WTC11 (cell line): ENCODE results near the gene CDH13. TPM values are rescaled to one million over a fixed set of nuclear protein-coding genes. Genes with fewer than 3 reads are reported as not detected.

ENCODE experiments used
- ATAC-seq: fragments of 200-7000 bp; cut with Tn5 transposase; 2 replicates; pipeline ENCODE4 v1.10.0; 2021; ENCODE audit warnings: mild to moderate bottlenecking, moderate library complexity
- CTCF ChIA-PET: fragments of 300-600 bp; sonication (Branson Sonifier 250); formaldehyde crosslinking; loops from one replicate; lab custom pipeline; 2021; ENCODE audit warnings: antibody characterized with exemption; lab: Charles Lee
- POLR2A ChIA-PET: fragments of 350-600 bp; sonication (Branson Sonifier 250); formaldehyde crosslinking; loops from one replicate; lab custom pipeline; 2021; ENCODE audit warnings: antibody characterized with exemption; lab: Charles Lee
- DNase-seq: peaks from one replicate; pipeline ENCODE4 v3.0.0; 2021; ENCODE audit warnings: low spot score
- H3K27ac Mint-ChIP-seq: 2 replicates; pipeline ENCODE4 v1.8.0; 2021; ENCODE audit warnings: mixed read lengths
- H3K27me3 Mint-ChIP-seq: 2 replicates; pipeline ENCODE4 v1.8.0; 2021; ENCODE audit warnings: low read depth, mild to moderate bottlenecking, moderate library complexity, mixed read lengths
- H3K36me3 Mint-ChIP-seq: 2 replicates; pipeline ENCODE4 v1.8.0; 2021; ENCODE audit warnings: mixed read lengths
- H3K4me1 Mint-ChIP-seq: 2 replicates; pipeline ENCODE4 v1.8.0; 2022; ENCODE audit warnings: mixed read lengths
- H3K4me3 Mint-ChIP-seq: 2 replicates; pipeline ENCODE4 v1.8.0; 2021; ENCODE audit warnings: mild to moderate bottlenecking, moderate library complexity, mixed read lengths
- H3K9me3 Mint-ChIP-seq: 2 replicates; pipeline ENCODE4 v1.8.0; 2021; ENCODE audit warnings: mixed read lengths
- CREM ChIP-seq: sonication (generic); formaldehyde crosslinking; IDR thresholded peaks from 2 replicates; pipeline ENCODE4 v1.8.1; 2022; ENCODE audit warnings: mild to moderate bottlenecking, missing genetic modification reagents, moderate library complexity
- FOXP1 ChIP-seq: sonication (generic); formaldehyde crosslinking; IDR thresholded peaks from 2 replicates; pipeline ENCODE4 v1.8.0; 2022; ENCODE audit warnings: missing genetic modification reagents, mild to moderate bottlenecking, moderate library complexity, borderline replicate concordance
- KAT7 ChIP-seq: sonication (generic); formaldehyde crosslinking; IDR thresholded peaks from 2 replicates; pipeline ENCODE4 v1.8.1; 2023; ENCODE audit warnings: missing genetic modification reagents, mild to moderate bottlenecking, borderline replicate concordance
- MYBL2 ChIP-seq: sonication (generic); formaldehyde crosslinking; IDR thresholded peaks from 2 replicates; pipeline ENCODE4 v1.8.1; 2023; ENCODE audit warnings: mild to moderate bottlenecking, moderate library complexity, missing genetic modification reagents
- NFATC4 ChIP-seq: fragments of 250-450 bp; sonication (Bioruptor Pico); IDR thresholded peaks from 2 replicates; pipeline ENCODE4 v1.9.0; 2021; ENCODE audit warnings: mild to moderate bottlenecking
- RELA ChIP-seq: sonication (generic); formaldehyde crosslinking; IDR thresholded peaks from 2 replicates; pipeline ENCODE4 v1.8.1; 2022; ENCODE audit warnings: missing genetic modification reagents, mild to moderate bottlenecking, borderline replicate concordance
- TCF7 ChIP-seq: sonication (generic); formaldehyde crosslinking; IDR thresholded peaks from 2 replicates; pipeline ENCODE4 v1.8.0; 2022; ENCODE audit warnings: mild to moderate bottlenecking, low read depth, missing genetic modification reagents, moderate library complexity
- TEAD4 ChIP-seq: sonication (generic); formaldehyde crosslinking; IDR thresholded peaks from 2 replicates; pipeline ENCODE4 v1.8.0; 2022; ENCODE audit warnings: mild to moderate bottlenecking, missing genetic modification reagents
- ZBTB21 ChIP-seq: sonication (generic); formaldehyde crosslinking; IDR thresholded peaks from 2 replicates; pipeline ENCODE4 v1.8.1; 2023; ENCODE audit warnings: mild to moderate bottlenecking, missing genetic modification reagents, borderline replicate concordance
- ZNF138 ChIP-seq: sonication (generic); formaldehyde crosslinking; conservative IDR thresholded peaks from 2 replicates; pipeline ENCODE4 v1.8.1; 2022; ENCODE audit warnings: mild to moderate bottlenecking, moderate library complexity, missing genetic modification reagents
- ZNF219 ChIP-seq: sonication (generic); formaldehyde crosslinking; IDR thresholded peaks from 2 replicates; pipeline ENCODE4 v1.8.0; 2023; ENCODE audit warnings: missing genetic modification reagents, mild to moderate bottlenecking, borderline replicate concordance
- ZNF263 ChIP-seq: sonication (generic); formaldehyde crosslinking; IDR thresholded peaks from 2 replicates; pipeline ENCODE4 v1.8.1; 2022; ENCODE audit warnings: low read depth, mild to moderate bottlenecking, moderate library complexity, missing genetic modification reagents
- ZNF396 ChIP-seq: fragments of 250-450 bp; sonication (Bioruptor Pico); IDR thresholded peaks from 2 replicates; pipeline ENCODE4 v1.8.0; 2021; ENCODE audit warnings: mild to moderate bottlenecking, moderate library complexity, borderline replicate concordance
- ZNF671 ChIP-seq: fragments of 250-450 bp; sonication (Bioruptor Pico); IDR thresholded peaks from 2 replicates; pipeline ENCODE4 v1.8.0; 2021; ENCODE audit warnings: mild to moderate bottlenecking
- total RNA-seq: library from RNA; stranded (reverse); gene quantifications from 3 replicates; pipeline ENCODE4 v1.2.3, GENCODE V29; 2021
- TF ChIP-seq, protein P1 (sequence below): sonication (generic); formaldehyde crosslinking; IDR thresholded peaks from 2 replicates; pipeline ENCODE4 v1.8.1; 2022; ENCODE audit warnings: mild to moderate bottlenecking, missing genetic modification reagents, moderate library complexity, borderline replicate concordance
- TF ChIP-seq, protein P2 (sequence below): sonication (generic); formaldehyde crosslinking; IDR thresholded peaks from 2 replicates; pipeline ENCODE4 v1.8.1; 2023; ENCODE audit warnings: mild to moderate bottlenecking, missing genetic modification reagents
- TF ChIP-seq, protein P3 (sequence below): fragments of 250-450 bp; sonication (Bioruptor Pico); IDR thresholded peaks from 2 replicates; pipeline ENCODE4 v1.9.0; 2021; ENCODE audit warnings: moderate library complexity, mild to moderate bottlenecking, inconsistent platforms, borderline replicate concordance
- TF ChIP-seq, protein P4 (sequence below): sonication (generic); formaldehyde crosslinking; IDR thresholded peaks from 2 replicates; pipeline ENCODE4 v1.8.1; 2022; ENCODE audit warnings: low read depth, missing genetic modification reagents, borderline replicate concordance
- TF ChIP-seq, protein P5 (sequence below): sonication (generic); formaldehyde crosslinking; IDR thresholded peaks from 2 replicates; pipeline ENCODE4 v1.8.0; 2022; ENCODE audit warnings: missing genetic modification reagents
- TF ChIP-seq, protein P6 (sequence below): sonication (generic); formaldehyde crosslinking; conservative IDR thresholded peaks from 2 replicates; pipeline ENCODE4 v1.8.1; 2022; ENCODE audit warnings: mild to moderate bottlenecking, missing genetic modification reagents
- TF ChIP-seq, protein P7 (sequence below): fragments of 250-450 bp; sonication (Bioruptor Pico); IDR thresholded peaks from 2 replicates; pipeline ENCODE4 v1.9.0; 2021; ENCODE audit warnings: mild to moderate bottlenecking, borderline replicate concordance

CDH13 gene
- total RNA-seq, 1 experiment from 2014 or later: 0.81 TPM

DNA sequence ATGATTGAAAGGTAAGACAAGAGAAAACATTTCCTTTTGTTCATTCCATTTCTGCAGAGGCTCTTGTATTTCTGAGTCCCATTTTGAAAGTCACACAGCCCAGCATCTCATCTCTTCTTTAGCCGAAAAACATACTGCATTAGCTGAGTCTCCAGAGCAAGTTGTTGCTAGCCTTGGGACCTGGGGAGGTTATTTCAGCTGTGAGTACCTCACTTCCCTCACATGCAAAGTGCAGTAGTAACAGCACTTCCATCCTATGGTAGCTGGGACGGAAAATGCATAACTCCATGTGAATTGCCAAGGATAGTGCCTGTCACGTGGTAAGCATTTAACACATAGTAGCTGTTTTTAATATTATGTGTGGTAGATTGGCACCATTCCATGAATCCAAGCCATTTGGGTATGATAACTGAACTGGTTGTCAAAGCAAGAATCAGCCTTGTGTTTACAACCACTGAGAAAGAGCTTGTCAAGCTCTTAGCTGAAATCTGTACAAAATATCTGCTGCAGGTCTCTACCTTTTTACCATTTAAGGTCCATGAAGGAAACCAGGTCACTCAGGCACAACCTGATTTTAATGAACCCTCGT, 345.7 kb downstream of the CDH13 start:
- Mint-ChIP-seq H3K9me3 (peaks cover 19% of the 10 kb centered on the region), H3K4me3 (no peak overlapping the region), H3K27me3 (no peaks in the 10 kb centered on the region), H3K36me3 (peaks cover 2% of the 10 kb centered on the region; the same call in 1 of the 2 replicates), H3K27ac (no peak overlapping the region), H3K4me1 (no peaks in the 10 kb centered on the region)
- DNase-seq: no peak
- POLR2A ChIA-PET: no interaction called here
- CTCF ChIA-PET: interaction anchor here (0.6 kb wide), 1 partner anchor 419 kb away, joined by 3 read pairs; no protein-coding TSS in a partner anchor
- no peak for TF ChIP-seq ZNF219 (CRISPR knock-in tag)
- TF ChIP-seq ZNF138: no peak
- TF ChIP-seq, protein P1, sequence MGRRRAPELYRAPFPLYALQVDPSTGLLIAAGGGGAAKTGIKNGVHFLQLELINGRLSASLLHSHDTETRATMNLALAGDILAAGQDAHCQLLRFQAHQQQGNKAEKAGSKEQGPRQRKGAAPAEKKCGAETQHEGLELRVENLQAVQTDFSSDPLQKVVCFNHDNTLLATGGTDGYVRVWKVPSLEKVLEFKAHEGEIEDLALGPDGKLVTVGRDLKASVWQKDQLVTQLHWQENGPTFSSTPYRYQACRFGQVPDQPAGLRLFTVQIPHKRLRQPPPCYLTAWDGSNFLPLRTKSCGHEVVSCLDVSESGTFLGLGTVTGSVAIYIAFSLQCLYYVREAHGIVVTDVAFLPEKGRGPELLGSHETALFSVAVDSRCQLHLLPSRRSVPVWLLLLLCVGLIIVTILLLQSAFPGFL (CRISPR knock-in tag): no peak
- TF ChIP-seq TCF7: no peak
- no peak for TF ChIP-seq ZNF671
- TF ChIP-seq ZNF396 (CRISPR knock-in tag): no peak
- TF ChIP-seq MYBL2 (CRISPR knock-in tag): no peak
- TF ChIP-seq ZNF263 (CRISPR knock-in tag): no peak
- no peak for TF ChIP-seq CREM (CRISPR knock-in tag)
- no peak for TF ChIP-seq FOXP1 (CRISPR knock-in tag)
- TF ChIP-seq, protein P2, sequence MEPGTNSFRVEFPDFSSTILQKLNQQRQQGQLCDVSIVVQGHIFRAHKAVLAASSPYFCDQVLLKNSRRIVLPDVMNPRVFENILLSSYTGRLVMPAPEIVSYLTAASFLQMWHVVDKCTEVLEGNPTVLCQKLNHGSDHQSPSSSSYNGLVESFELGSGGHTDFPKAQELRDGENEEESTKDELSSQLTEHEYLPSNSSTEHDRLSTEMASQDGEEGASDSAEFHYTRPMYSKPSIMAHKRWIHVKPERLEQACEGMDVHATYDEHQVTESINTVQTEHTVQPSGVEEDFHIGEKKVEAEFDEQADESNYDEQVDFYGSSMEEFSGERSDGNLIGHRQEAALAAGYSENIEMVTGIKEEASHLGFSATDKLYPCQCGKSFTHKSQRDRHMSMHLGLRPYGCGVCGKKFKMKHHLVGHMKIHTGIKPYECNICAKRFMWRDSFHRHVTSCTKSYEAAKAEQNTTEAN: no peak
- no peak for TF ChIP-seq RELA (CRISPR knock-in tag)
- TF ChIP-seq, protein P3, sequence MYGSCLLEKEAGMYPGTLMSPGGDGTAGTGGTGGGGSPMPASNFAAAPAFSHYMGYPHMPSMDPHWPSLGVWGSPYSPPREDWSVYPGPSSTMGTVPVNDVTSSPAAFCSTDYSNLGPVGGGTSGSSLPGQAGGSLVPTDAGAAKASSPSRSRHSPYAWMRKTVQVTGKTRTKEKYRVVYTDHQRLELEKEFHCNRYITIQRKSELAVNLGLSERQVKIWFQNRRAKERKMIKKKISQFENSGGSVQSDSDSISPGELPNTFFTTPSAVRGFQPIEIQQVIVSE (CRISPR knock-in tag): no peak
- TF ChIP-seq, protein P4, sequence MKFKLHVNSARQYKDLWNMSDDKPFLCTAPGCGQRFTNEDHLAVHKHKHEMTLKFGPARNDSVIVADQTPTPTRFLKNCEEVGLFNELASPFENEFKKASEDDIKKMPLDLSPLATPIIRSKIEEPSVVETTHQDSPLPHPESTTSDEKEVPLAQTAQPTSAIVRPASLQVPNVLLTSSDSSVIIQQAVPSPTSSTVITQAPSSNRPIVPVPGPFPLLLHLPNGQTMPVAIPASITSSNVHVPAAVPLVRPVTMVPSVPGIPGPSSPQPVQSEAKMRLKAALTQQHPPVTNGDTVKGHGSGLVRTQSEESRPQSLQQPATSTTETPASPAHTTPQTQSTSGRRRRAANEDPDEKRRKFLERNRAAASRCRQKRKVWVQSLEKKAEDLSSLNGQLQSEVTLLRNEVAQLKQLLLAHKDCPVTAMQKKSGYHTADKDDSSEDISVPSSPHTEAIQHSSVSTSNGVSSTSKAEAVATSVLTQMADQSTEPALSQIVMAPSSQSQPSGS: no peak
- TF ChIP-seq ZBTB21 (CRISPR knock-in tag): no peak
- TF ChIP-seq NFATC4 (CRISPR knock-in tag): no peak
- no peak for TF ChIP-seq KAT7 (CRISPR knock-in tag)
- no peak for ATAC-seq

DNA sequence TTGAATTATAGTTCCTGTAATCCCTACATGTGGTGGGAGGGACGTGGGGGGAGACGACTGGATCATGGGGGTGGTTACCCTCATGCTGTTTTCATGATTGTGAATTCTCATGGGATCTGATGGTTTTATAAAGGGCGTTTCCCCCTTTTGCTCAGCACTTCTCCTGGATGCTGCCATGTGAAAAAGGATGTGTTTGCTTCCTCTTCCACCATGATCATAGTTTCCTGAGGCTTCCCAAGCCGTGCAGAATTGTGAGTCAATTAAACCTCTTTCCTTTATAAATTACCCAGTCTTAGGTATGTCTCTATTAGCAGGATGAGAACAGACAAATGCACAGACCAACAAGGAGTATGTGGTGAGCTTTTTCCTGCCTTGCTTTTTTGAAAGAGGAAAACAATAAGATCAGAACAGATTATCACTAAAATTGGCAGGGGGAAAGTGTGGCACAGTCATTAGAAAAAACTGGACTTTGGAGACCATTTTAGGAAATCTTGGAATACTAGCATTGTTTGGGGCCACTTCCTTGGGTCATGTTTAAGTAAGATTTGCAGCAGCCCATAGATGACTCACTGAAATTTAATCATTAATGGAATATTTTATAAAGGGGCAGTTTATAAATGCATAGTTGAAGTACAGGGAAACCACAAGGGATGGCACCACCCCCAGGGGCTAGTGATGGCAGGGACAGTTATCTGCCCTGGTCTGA, 352.8 kb downstream of the CDH13 start:
- H3K4me3 Mint-ChIP-seq: no peak overlapping the region
- no peaks in the 10 kb centered on the region; the same call in 1 of the 2 replicates for H3K27me3 Mint-ChIP-seq
- ATAC-seq (no peak), DNase-seq (no peak)
- H3K36me3 Mint-ChIP-seq: peaks cover 17% of the 10 kb centered on the region
- CTCF ChIA-PET: no interaction called here
- H3K27ac Mint-ChIP-seq: no peak overlapping the region
- H3K9me3 Mint-ChIP-seq: peaks cover 40% of the 10 kb centered on the region
- POLR2A ChIA-PET: no interaction called here
- no peaks in the 10 kb centered on the region for H3K4me1 Mint-ChIP-seq
- TF ChIP-seq, protein P5, sequence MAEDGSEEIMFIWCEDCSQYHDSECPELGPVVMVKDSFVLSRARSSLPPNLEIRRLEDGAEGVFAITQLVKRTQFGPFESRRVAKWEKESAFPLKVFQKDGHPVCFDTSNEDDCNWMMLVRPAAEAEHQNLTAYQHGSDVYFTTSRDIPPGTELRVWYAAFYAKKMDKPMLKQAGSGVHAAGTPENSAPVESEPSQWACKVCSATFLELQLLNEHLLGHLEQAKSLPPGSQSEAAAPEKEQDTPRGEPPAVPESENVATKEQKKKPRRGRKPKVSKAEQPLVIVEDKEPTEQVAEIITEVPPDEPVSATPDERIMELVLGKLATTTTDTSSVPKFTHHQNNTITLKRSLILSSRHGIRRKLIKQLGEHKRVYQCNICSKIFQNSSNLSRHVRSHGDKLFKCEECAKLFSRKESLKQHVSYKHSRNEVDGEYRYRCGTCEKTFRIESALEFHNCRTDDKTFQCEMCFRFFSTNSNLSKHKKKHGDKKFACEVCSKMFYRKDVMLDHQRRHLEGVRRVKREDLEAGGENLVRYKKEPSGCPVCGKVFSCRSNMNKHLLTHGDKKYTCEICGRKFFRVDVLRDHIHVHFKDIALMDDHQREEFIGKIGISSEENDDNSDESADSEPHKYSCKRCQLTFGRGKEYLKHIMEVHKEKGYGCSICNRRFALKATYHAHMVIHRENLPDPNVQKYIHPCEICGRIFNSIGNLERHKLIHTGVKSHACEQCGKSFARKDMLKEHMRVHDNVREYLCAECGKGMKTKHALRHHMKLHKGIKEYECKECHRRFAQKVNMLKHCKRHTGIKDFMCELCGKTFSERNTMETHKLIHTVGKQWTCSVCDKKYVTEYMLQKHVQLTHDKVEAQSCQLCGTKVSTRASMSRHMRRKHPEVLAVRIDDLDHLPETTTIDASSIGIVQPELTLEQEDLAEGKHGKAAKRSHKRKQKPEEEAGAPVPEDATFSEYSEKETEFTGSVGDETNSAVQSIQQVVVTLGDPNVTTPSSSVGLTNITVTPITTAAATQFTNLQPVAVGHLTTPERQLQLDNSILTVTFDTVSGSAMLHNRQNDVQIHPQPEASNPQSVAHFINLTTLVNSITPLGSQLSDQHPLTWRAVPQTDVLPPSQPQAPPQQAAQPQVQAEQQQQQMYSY (CRISPR knock-in tag): no peak
- TF ChIP-seq, protein P6, sequence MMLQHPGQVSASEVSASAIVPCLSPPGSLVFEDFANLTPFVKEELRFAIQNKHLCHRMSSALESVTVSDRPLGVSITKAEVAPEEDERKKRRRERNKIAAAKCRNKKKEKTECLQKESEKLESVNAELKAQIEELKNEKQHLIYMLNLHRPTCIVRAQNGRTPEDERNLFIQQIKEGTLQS (CRISPR knock-in tag): no peak
- TF ChIP-seq TEAD4 (CRISPR knock-in tag): no peak
- TF ChIP-seq, protein P7, sequence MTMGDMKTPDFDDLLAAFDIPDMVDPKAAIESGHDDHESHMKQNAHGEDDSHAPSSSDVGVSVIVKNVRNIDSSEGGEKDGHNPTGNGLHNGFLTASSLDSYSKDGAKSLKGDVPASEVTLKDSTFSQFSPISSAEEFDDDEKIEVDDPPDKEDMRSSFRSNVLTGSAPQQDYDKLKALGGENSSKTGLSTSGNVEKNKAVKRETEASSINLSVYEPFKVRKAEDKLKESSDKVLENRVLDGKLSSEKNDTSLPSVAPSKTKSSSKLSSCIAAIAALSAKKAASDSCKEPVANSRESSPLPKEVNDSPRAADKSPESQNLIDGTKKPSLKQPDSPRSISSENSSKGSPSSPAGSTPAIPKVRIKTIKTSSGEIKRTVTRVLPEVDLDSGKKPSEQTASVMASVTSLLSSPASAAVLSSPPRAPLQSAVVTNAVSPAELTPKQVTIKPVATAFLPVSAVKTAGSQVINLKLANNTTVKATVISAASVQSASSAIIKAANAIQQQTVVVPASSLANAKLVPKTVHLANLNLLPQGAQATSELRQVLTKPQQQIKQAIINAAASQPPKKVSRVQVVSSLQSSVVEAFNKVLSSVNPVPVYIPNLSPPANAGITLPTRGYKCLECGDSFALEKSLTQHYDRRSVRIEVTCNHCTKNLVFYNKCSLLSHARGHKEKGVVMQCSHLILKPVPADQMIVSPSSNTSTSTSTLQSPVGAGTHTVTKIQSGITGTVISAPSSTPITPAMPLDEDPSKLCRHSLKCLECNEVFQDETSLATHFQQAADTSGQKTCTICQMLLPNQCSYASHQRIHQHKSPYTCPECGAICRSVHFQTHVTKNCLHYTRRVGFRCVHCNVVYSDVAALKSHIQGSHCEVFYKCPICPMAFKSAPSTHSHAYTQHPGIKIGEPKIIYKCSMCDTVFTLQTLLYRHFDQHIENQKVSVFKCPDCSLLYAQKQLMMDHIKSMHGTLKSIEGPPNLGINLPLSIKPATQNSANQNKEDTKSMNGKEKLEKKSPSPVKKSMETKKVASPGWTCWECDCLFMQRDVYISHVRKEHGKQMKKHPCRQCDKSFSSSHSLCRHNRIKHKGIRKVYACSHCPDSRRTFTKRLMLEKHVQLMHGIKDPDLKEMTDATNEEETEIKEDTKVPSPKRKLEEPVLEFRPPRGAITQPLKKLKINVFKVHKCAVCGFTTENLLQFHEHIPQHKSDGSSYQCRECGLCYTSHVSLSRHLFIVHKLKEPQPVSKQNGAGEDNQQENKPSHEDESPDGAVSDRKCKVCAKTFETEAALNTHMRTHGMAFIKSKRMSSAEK (CRISPR knock-in tag): no peak
